ENCODE results near the gene SMIM44. TPM values are rescaled to one million over a fixed set of nuclear protein-coding genes. Genes with fewer than 3 reads are reported as not detected.

The SMIM44 gene
- not detected for total RNA-seq

DNA sequence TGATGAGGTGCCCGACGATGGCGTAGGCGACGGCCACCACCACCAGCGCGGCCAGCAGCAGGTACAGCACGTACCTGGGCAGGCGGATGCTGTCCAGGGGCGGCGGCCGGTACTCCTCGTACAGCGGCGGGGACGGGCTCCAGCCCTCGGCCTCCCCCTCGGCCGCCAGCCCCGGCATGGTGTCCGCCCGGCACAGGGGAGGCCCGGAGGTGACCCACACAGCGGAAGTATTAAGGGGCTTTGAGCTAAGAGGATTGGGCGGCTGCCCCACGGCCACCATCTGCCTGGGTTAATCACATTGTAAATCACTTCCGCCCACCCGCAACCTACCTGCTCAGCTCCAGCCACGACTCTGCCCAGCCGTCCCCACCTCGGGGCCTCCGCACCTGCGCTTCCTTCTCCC, at the start of gene SMIM44:
TSS of gene SMIM44 (minus strand) at position 216 of the 403 bp plus-strand sequence. CDS start at position 178, 38 bp downstream.

GRCh38 chr19:3505598-3506383, 22.6 kb upstream of the SMIM44 start, which contains the start of gene FZR1:
Gene FZR1, plus strand, starts transcription at chr19:3506311. Its CDS starts 16,679 bp downstream, at chr19:3522990.

GRCh38 chr19:3500429-3501101, 17.3 kb upstream of the SMIM44 start, which contains the start of gene DOHH:
Gene DOHH, minus strand, starts transcription at chr19:3500674. Its CDS starts 3,860 bp downstream, at chr19:3496814.

GRCh38 chr19:3480383-3481091, 2.7 kb downstream of the SMIM44 start, which contains the start of gene SMIM24:
Gene SMIM24, minus strand, starts transcription at chr19:3480525. Its CDS starts 62 bp downstream, at chr19:3480463.

Small RNA genes lying within 50 kb of the gene (small RNA-seq; reads per million reads assigned to genes)
- not detected for gene RF00212 (ENCODE audit: low replicate concordance)

Other genes with a start within 250 kb of the SMIM44 start
- 10.0 TPM for gene NFIC, start 116.9 kb downstream of the SMIM44 start, total RNA-seq
- gene SMIM24, start 2.9 kb downstream of the SMIM44 start, total RNA-seq: not detected
- gene DOHH, start 17.2 kb upstream of the SMIM44 start, total RNA-seq: 9.1 TPM
- 62.0 TPM for gene FZR1, start 22.9 kb upstream of the SMIM44 start, total RNA-seq
- not detected for gene TEKTIP1, start 55.7 kb upstream of the SMIM44 start, total RNA-seq
- gene MFSD12, start 74.1 kb upstream of the SMIM44 start, total RNA-seq: 42.9 TPM
- 11.0 TPM for gene HMG20B, start 89.5 kb upstream of the SMIM44 start, total RNA-seq
- under 0.01 TPM for gene GIPC3, start 102.0 kb upstream of the SMIM44 start, total RNA-seq
- 0.63 TPM for gene TBXA2R, start 123.4 kb upstream of the SMIM44 start, total RNA-seq
- gene CACTIN, start 143.3 kb upstream of the SMIM44 start, total RNA-seq: 26.6 TPM
- gene PIP5K1C, start 217.0 kb upstream of the SMIM44 start, total RNA-seq: 32.9 TPM
- gene TJP3, start 224.9 kb upstream of the SMIM44 start, total RNA-seq: not detected